GM18517 (cell line): ENCODE measurements around the gene EIF2AK2.
"Not testable (repeated sequence)": the region's sequence is repeated elsewhere in the genome, so short reads cannot be mapped to it uniquely, and the experiment has no call there.

Source experiments
- ATAC-seq: cut with Tn5 transposase; IDR thresholded peaks from one replicate; pipeline ENCODE4 v1.9.1; 2021; ENCODE audit warnings: mild to moderate bottlenecking, moderate library complexity; ENCODE audit not compliant: unreplicated experiment

The EIF2AK2 gene

GRCh38 chr2:37156857-37157714, at the start of gene EIF2AK2:
EIF2AK2 (minus strand) TSS chr2:37156980; CDS start chr2:37147806, 9,174 bp downstream.
- peak; percentile 88 for ATAC-seq

- no peak for ATAC-seq
Observed at GRCh38 chr2:37205689-37206341, 49.0 kb upstream of the EIF2AK2 start.

GRCh38 chr2:37205071-37205661, 48.4 kb upstream of the EIF2AK2 start:
- ATAC-seq, result not testable (repeated sequence)

GRCh38 chr2:37203708-37204107, 46.9 kb upstream of the EIF2AK2 start:
- no peak for ATAC-seq

- ATAC-seq, result no peak
Observed at GRCh38 chr2:37201766-37202165, 45.0 kb upstream of the EIF2AK2 start.

GRCh38 chr2:37201208-37201607, 44.4 kb upstream of the EIF2AK2 start:
- ATAC-seq, result no peak

GRCh38 chr2:37198681-37199065, 41.9 kb upstream of the EIF2AK2 start:
- ATAC-seq, result no peak

GRCh38 chr2:37196320-37197195, 39.8 kb upstream of the EIF2AK2 start, which contains the start of gene CEBPZOS:
CEBPZOS (plus strand) TSS chr2:37196496; CDS start chr2:37199705, 3,209 bp downstream.
- peak; percentile 73 for ATAC-seq

- not testable (repeated sequence) for ATAC-seq
Observed at GRCh38 chr2:37195862-37196319, 39.1 kb upstream of the EIF2AK2 start.

GRCh38 chr2:37192551-37192950, 35.8 kb upstream of the EIF2AK2 start:
- no peak for ATAC-seq

- ATAC-seq, result no peak
Observed at GRCh38 chr2:37191747-37192146, 35.0 kb upstream of the EIF2AK2 start.

GRCh38 chr2:37191253-37191652, 34.5 kb upstream of the EIF2AK2 start:
- no peak for ATAC-seq

GRCh38 chr2:37190290-37190689, 33.5 kb upstream of the EIF2AK2 start:
- ATAC-seq, result no peak

- no peak for ATAC-seq
Observed at GRCh38 chr2:37189452-37190153, 32.8 kb upstream of the EIF2AK2 start.

- ATAC-seq, result no peak
Observed at GRCh38 chr2:37188570-37188969, 31.8 kb upstream of the EIF2AK2 start, which contains the start of gene SULT6B1. SULT6B1 (minus strand) TSS chr2:37188670; CDS start chr2:37188640, 30 bp downstream.

GRCh38 chr2:37181726-37182684, 25.2 kb upstream of the EIF2AK2 start:
- ATAC-seq, result no peak

- ATAC-seq, result no peak
Observed at GRCh38 chr2:37180640-37181039, 23.9 kb upstream of the EIF2AK2 start.

GRCh38 chr2:37180006-37180639, 23.3 kb upstream of the EIF2AK2 start:
- no peak for ATAC-seq
